Breast epithelium (tissue), 3 donors: ENCODE results near the gene NR3C2.

Experiments
- CTCF ChIP-seq, 3 donors: fragments of 450-650 bp; IDR thresholded peaks; one replicate each; pipeline ENCODE4 v1.5.1; 2016 to 2017; ENCODE audit warnings: antibody characterized with exemption in 3 of 3, mild to moderate bottlenecking in 3 of 3, moderate library complexity in 3 of 3
- POLR2A ChIP-seq: fragments of 450-650 bp; IDR thresholded peaks from one replicate; pipeline ENCODE4 v1.6.1; 2016; ENCODE audit warnings: antibody characterized with exemption, mild to moderate bottlenecking, moderate library complexity
- POLR2AphosphoS5 ChIP-seq, 3 donors: sonication (generic); formaldehyde crosslinking; IDR thresholded peaks; one replicate each; pipeline ENCODE4 v1.6.1; 2017; ENCODE audit warnings: antibody characterized with exemption in 3 of 3

GRCh38 chr4:148151806-148152205, 290.4 kb downstream of the NR3C2 start:
- TF ChIP-seq CTCF (IDR thresholded peaks at IDR 0.05), result no peak
- TF ChIP-seq POLR2AphosphoS5 (IDR thresholded peaks at IDR 0.05), result no peak
- no peak for TF ChIP-seq POLR2A
